Testis (tissue), 3 donors: ENCODE results near the gene EXO1. TPM values are rescaled to one million over a fixed set of nuclear protein-coding genes. Genes with fewer than 3 reads are reported as not detected.

ENCODE experiments used
- DNase-seq: peaks from one replicate; pipeline ENCODE4 v3.0.0-alpha.2; 2019
- H3K27ac ChIP-seq, 2 donors: fragments of 200-600 bp; sonication (generic); one replicate each; pipeline ENCODE4 v1.5.1; 2019
- H3K27me3 ChIP-seq: fragments of 200-600 bp; sonication (generic); one replicate; pipeline ENCODE4 v1.5.1; 2019
- H3K36me3 ChIP-seq: fragments of 200-600 bp; sonication (generic); one replicate; pipeline ENCODE4 v1.5.1; 2017; ENCODE audit warnings: low read depth; ENCODE audit errors: missing control alignments
- H3K4me1 ChIP-seq: fragments of 200-600 bp; sonication (generic); one replicate; pipeline ENCODE4 v1.5.1; 2019
- H3K4me3 ChIP-seq, 2 donors: fragments of 200-600 bp; sonication (generic); one replicate each; pipeline ENCODE4 v1.5.1; 2017 to 2019
- H3K9me3 ChIP-seq: fragments of 200-600 bp; sonication (generic); one replicate; pipeline ENCODE4 v1.5.1; 2017
- POLR2A ChIP-seq: fragments of 450-650 bp; IDR thresholded peaks from one replicate; pipeline ENCODE4 v1.6.1; 2017; ENCODE audit warnings: antibody characterized with exemption, mild to moderate bottlenecking, moderate library complexity
- WGBS, 2 donors: methylation state at CpG; one replicate each; pipeline ENCODE4 v1.1.5; 2018; 5-methylcytosine and 5-hydroxymethylcytosine counted together
- intact Hi-C: fragments of 100-400 bp; cut with DNase I; formaldehyde crosslinking; loops from one replicate; pipeline ENCODE4 v1.15.1; 2023; ENCODE audit warnings: low total_unique reads
- polyA plus RNA-seq: library from polyadenylated mRNA; stranded (reverse); fragments of 350-450 nt; fragmentation: Illumina TruSeq; extraction: RNeasy Lipid Tissue Mini Kit (QIAGEN cat#74804); gene quantifications from one replicate; pipeline ENCODE4 v1.2.3, GENCODE V29; 2014; ENCODE audit warnings: low read depth, low replicate concordance; ENCODE audit not compliant: insufficient read depth
- total RNA-seq, 2 donors: library from RNA; depleted of rRNA; stranded (reverse); fragments of >200 nt; gene quantifications; one replicate each; pipeline ENCODE4 v1.2.3, GENCODE V29; 2016
- TF ChIP-seq, protein P1 (sequence below), 3 experiments: fragments of 450-650 bp in 2 of 3; fragments of 200-600 bp in 1 of 3; sonication (generic) in 1 of 3; IDR thresholded peaks; one replicate each; pipeline ENCODE4 v1.5.1; 2016 to 2019; ENCODE audit warnings: antibody characterized with exemption in 3 of 3, mild to moderate bottlenecking in 2 of 3, moderate library complexity in 1 of 3

The EXO1 gene
- total and polyA plus RNA-seq, 3 donors from 2014 or later = 8.2 to 8.4 (median 8.3) TPM

DNA sequence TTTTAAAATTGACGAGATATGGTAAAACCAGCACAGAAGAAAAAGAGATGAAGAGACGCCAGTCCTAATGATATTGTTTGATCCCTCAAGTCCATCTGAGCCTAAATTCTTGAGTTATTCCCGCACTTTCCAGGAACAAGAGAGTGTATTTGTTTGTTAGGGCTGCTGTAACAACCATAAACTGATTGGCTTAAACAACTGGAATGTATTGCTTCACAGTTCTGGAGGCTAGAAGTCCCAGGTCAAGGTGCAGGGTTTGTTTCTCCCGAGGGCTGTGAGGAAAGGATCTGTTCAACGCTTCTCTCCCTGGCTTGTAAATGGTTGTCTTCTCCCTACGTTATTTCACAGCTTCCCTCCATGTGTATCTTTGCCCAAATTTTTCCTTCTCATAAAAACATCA, 7.8 kb upstream of the EXO1 start:
- WGBS, 2 donors = 84 to 91% methylated on average over 6 of the region's 6 CpGs
- intact Hi-C loops = no loop called here
- TF ChIP-seq, protein P1, sequence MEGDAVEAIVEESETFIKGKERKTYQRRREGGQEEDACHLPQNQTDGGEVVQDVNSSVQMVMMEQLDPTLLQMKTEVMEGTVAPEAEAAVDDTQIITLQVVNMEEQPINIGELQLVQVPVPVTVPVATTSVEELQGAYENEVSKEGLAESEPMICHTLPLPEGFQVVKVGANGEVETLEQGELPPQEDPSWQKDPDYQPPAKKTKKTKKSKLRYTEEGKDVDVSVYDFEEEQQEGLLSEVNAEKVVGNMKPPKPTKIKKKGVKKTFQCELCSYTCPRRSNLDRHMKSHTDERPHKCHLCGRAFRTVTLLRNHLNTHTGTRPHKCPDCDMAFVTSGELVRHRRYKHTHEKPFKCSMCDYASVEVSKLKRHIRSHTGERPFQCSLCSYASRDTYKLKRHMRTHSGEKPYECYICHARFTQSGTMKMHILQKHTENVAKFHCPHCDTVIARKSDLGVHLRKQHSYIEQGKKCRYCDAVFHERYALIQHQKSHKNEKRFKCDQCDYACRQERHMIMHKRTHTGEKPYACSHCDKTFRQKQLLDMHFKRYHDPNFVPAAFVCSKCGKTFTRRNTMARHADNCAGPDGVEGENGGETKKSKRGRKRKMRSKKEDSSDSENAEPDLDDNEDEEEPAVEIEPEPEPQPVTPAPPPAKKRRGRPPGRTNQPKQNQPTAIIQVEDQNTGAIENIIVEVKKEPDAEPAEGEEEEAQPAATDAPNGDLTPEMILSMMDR (IDR thresholded peaks at IDR 0.05) = no peak
- TF ChIP-seq POLR2A = no peak
- Histone ChIP-seq H3K4me3 (no peak overlapping the region), H3K36me3 (no peaks in the 10 kb centered on the region), H3K4me1 (no peaks in the 10 kb centered on the region), H3K27ac (no peak overlapping the region), H3K9me3 (no peaks in the 10 kb centered on the region), H3K27me3 (no peaks in the 10 kb centered on the region)
- DNase-seq = no peak

DNA sequence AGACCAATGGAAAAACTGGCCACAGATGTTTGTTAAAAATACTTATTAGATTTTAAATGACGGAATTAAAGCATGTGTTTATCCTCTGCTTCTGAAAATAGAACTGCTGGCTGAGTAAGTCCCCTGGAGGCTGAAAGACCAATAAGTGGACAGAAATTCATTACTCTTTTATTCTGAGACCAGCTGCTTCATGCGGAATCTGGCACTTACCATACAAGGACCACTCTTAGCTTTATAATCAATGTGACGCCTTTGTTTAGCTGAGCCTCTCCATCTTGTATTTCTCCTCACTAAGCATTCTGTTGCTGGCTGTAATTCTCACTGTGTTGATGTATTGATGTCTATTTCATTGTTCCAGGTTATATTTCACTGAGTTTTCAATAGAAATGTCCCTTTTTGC, 6.3 kb upstream of the EXO1 start:
- TF ChIP-seq POLR2A = no peak
- TF ChIP-seq, protein P1 (IDR thresholded peaks at IDR 0.05) = no peak
- Histone ChIP-seq H3K27me3 (no peaks in the 10 kb centered on the region), H3K36me3 (no peaks in the 10 kb centered on the region), H3K4me3 (no peak overlapping the region), H3K4me1 (no peaks in the 10 kb centered on the region), H3K27ac (no peak overlapping the region), H3K9me3 (no peaks in the 10 kb centered on the region)
- no peak for DNase-seq
- 84 to 95% methylated on average over 3 of the region's 3 CpGs for WGBS, 2 donors
- intact Hi-C loops = no loop called here

DNA sequence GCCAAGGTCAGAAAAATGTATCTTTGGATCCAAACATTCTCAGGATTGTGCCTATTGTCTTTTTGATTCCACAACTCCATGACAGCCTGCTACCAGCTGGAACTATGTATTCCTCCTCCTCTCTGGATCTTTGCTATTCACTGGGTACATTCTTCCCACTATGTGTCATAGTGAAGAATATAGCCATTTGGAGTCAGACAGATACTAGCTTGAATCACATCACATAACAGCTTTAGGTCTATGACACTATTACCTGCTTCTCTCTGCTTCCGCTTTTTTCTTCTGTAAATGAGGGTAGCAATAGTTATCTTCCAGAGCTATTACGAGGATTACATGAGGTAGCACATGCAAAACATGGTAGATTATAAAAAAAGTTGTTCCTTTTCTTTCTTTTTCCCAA, 5.4 kb upstream of the EXO1 start:
- intact Hi-C loops = no loop called here
- no peaks in the 10 kb centered on the region for H3K27me3 ChIP-seq
- H3K36me3 ChIP-seq = no peaks in the 10 kb centered on the region
- no peaks in the 10 kb centered on the region for H3K4me1 ChIP-seq
- TF ChIP-seq, protein P1 (IDR thresholded peaks at IDR 0.05) = no peak
- TF ChIP-seq POLR2A = no peak
- no peak overlapping the region for H3K27ac ChIP-seq
- DNase-seq = no peak
- WGBS, 2 donors = 84 to 86% methylated on average over 2 of the region's 2 CpGs
- no peak overlapping the region for H3K4me3 ChIP-seq
- H3K9me3 ChIP-seq = no peaks in the 10 kb centered on the region

DNA sequence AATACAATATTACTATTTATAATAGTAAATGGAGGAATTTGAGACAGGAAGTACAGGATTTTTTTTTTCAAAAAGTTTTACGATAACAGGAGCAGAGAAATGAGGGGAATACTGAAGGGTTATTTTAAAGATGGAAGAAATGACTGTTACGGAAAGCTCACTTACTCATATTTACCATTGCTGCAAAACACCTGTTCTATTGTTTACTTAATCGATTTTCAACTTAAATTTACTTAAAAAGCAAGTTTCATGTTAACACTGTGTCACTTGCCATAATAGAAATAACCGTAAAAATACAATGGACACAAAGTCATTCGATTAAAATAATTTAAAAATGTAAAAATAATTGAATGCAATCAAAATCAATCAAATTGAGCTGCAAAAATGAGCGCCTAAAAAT, 3.4 kb upstream of the EXO1 start:
- TF ChIP-seq, protein P1 (IDR thresholded peaks at IDR 0.05) = no peak
- TF ChIP-seq POLR2A = no peak
- no peak for DNase-seq
- Histone ChIP-seq H3K27ac (no peak overlapping the region), H3K27me3 (no peaks in the 10 kb centered on the region), H3K36me3 (no peaks in the 10 kb centered on the region), H3K4me1 (peaks cover 3% of the 10 kb centered on the region), H3K9me3 (no peaks in the 10 kb centered on the region), H3K4me3 (no peak overlapping the region)
- intact Hi-C loops = no loop called here
- WGBS, 2 donors = 87 to 91% methylated on average over 6 of the region's 6 CpGs

DNA sequence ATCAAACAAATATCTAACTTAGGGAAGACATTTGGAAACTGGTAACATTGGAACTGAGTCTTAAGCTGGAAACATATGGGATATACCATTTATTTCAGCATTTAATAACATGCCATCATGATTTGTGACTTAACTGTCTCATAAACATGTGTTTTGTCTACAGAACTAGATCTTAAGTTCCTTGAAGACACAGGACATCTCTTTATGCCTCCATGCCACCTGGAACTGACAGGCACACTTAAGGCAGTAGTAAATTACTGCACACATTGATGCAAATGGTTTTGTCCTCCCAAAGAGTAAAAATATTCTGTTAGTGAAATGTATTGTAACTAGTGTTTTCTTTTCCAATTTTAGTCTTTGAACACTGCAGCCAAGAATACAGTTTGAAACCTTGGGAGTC, 1.6 kb upstream of the EXO1 start:
- no peak for DNase-seq
- no peak for TF ChIP-seq POLR2A
- TF ChIP-seq, protein P1 (IDR thresholded peaks at IDR 0.05) = no peak
- Histone ChIP-seq H3K9me3 (no peaks in the 10 kb centered on the region), H3K4me3 (no peak overlapping the region), H3K27ac (no peak overlapping the region), H3K27me3 (no peaks in the 10 kb centered on the region), H3K36me3 (no peaks in the 10 kb centered on the region), H3K4me1 (peaks cover 3% of the 10 kb centered on the region)
- intact Hi-C loops = no loop called here
